IPS-18c (cell line): ENCODE data around the gene MTPN.

Experiments used
- H3K4me3 ChIP-seq: 2 replicates; pipeline ENCODE4 v1.7.0; 2013; ENCODE audit warnings: low read depth, mild to moderate bottlenecking, low read length, moderate library complexity; ENCODE audit not compliant: insufficient read depth
- H3K9me3 ChIP-seq: one replicate; pipeline ENCODE4 v1.6.1; 2013; ENCODE audit warnings: mild to moderate bottlenecking, low read length, moderate library complexity; ENCODE audit not compliant: control insufficient read depth, insufficient read depth

MTPN gene

DNA sequence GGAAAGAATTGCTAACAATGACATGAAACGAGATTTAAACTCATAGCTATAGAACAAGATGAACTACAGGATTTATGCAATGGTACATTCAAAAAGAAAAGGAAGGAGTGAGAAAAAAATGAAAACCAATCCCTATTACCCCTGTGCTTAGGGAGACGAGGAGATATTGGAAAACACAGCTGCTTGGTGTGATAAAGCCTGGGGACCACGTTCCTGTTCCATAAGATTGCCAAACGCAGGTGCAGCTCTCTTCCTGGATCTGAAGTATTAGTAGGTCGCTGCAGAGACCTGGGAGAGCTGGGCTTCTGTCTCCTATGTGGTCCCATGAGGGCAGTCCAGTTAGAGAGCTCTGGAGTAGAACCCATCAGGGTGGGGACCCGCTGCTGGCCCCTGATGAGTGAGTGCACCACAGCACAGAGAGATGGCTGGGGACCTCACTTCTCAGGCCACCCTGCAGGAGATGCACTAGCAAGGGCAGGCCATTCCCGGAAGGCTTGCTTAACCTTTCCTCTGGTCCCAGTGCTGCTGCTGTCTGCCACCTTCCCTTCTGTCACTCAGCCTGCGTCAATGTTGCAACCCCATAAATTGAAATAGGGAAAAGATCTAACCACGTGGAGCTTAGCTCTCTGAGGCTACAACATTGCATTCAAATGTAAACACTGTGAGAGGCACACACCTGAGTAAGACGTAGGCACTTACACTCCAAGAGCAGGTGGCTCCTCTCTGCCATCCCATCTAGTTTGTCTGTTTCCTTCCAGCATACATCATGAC, 57.9 kb downstream of the MTPN start:
- Histone ChIP-seq H3K4me3 (no peak overlapping the region), H3K9me3 (no peaks in the 10 kb centered on the region)

GRCh38 chr7:135918134-135918533, 59.0 kb downstream of the MTPN start:
- Histone ChIP-seq H3K9me3 (no peaks in the 10 kb centered on the region), H3K4me3 (no peak overlapping the region)

- H3K9me3 ChIP-seq, result no peaks in the 10 kb centered on the region
Measured at GRCh38 chr7:135917721-135918120, 59.4 kb downstream of the MTPN start.

GRCh38 chr7:135914346-135914745, 62.8 kb downstream of the MTPN start:
- Histone ChIP-seq H3K9me3 (no peaks in the 10 kb centered on the region), H3K4me3 (no peak overlapping the region)

More at GRCh38 chr7:135917721-135918120, 59.4 kb downstream of the MTPN start:
- no peak overlapping the region for H3K4me3 ChIP-seq

GRCh38 chr7:135913404-135913803, 63.8 kb downstream of the MTPN start:
- H3K9me3 ChIP-seq, result no peaks in the 10 kb centered on the region
- no peak overlapping the region for H3K4me3 ChIP-seq

DNA sequence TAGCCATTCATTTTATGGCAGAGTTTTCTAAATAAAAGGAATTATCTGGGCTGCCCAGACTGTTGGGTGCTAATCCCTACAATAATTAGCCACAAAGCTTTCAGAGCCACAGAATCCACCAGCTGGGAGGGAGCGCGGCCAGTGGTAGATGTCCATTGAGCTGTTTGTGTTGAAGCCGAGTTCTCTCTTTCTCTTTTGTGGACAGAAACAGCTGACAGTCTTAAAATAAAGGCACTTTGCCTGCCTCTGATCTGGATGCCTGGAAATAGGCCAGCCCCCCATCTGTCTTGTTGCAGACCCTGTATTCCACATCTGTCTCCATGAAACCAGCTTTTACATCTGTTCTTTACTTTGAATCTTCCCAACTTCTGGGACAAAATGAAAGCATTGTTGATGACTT, 66.1 kb downstream of the MTPN start:
- H3K9me3 ChIP-seq, result no peaks in the 10 kb centered on the region
- H3K4me3 ChIP-seq, result no peak overlapping the region

DNA sequence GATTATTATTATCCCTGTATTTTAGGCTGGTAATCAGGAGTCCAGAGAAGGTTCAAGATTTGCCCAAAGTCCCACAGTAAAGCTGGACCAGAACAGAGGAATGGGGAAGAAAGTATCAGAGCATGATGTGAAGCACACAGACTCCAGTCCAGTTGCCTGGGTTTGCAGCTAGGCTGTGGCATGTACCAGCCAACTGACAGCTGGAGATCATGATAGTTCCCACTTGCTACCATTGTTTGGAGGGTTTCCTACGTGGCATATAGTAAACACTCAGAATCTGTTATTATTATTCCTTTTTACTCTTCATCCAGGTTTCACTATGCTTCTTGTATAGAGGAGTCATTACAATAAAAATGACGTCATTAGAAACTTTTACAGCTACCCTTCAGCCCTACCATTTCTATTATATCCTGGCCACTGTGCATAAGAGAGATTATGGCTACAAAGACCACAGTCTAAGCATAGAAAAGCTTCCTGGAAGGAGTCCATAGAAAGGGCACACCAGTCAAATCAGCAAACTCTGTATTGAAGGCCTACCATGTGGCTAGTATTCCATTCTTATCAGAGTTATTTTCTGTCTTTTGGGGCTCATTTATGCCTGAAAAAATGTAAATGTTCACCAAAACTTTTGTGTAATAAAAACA, 66.6 kb downstream of the MTPN start:
- Histone ChIP-seq H3K9me3 (no peaks in the 10 kb centered on the region), H3K4me3 (no peak overlapping the region)

- H3K9me3 ChIP-seq, result no peaks in the 10 kb centered on the region
- H3K4me3 ChIP-seq, result no peak overlapping the region
Measured at GRCh38 chr7:135905858-135906257, 71.3 kb downstream of the MTPN start.

DNA sequence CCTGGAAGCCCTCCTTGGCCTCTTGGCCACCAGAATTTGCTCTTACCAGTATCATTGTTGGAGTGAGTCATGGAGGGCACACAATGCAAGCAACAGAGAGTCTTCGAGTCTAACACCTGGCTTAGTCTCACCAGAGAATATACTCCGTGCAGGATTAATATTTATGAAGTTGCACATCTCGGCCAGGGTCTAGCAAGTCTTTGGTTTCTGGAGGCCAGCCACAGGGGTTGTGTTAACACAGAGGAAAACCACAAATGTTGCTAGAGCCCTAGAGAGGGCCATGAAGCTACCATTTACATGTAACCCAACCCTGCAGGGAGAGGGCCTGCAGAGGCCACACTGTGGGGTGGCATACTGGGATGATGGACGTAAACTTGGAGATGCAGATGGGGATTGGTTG, 71.8 kb downstream of the MTPN start:
- Histone ChIP-seq H3K4me3 (no peak overlapping the region), H3K9me3 (no peaks in the 10 kb centered on the region)

DNA sequence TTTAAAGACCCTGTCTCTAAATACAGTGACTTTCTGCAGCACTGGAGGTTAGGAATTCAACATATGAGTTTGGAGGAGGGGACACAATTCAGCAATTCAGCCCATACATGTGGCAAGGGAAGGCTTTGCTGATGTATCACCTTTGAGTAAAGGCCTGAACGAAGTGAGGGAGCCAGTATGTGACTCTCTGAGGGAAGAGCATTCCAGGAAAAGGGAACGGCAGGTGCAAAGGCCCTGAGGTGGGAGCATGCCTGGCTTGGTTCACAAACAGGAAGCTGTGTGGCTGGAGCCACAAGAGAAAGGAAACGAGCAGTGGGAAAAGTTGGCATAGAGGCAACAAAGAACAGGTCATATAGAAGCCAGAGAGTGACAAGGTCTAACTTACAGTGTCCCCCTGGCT, 72.9 kb downstream of the MTPN start:
- H3K9me3 ChIP-seq, result no peaks in the 10 kb centered on the region
- no peak overlapping the region for H3K4me3 ChIP-seq

DNA sequence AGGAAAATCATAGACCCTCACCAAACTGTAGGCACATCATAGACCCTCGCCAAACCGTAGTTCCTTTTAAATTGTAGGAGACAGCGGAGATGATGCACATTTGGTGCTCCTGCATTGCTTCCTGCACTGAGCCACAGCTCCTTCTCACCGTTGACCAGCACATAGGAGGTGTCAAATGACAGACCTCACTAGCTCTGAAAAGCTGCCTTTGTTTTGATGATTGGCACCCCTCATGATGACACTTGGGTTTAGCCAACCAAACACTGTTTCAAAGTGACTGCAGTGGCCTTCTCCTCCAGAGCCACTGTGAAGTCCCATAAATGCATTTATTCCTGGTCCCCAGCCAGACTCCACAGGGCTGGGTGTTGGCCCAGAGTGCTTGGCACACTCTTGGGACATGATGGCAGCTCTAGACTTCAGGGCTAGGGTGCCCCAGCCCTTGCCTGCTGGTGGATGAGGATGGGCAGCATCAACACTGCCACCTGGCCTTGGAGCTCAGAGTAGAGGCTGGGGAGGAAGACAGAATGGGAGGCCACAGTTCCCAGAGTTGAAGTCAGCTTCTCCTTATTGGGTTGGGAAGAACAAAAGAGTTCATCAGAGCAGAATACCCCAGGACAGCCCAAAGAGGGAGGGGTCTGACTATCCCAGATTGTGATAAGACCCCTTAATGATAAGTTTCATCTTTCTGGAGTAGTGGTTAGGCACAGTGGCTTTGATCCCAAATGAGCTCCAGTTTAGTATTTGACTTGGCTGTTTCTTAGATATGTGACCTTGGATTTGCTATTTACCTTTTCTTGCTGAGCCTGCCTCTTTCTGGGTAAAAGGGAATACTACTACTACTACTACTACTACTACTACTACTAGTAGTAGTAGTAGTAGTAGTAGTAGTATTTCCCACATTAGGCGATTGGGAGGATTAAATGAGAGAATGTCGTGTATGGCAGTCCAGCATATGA, 75.3 kb downstream of the MTPN start:
- H3K4me3 ChIP-seq, result no peak overlapping the region
- H3K9me3 ChIP-seq, result no peaks in the 10 kb centered on the region

- no peaks in the 10 kb centered on the region for H3K9me3 ChIP-seq
- no peak overlapping the region for H3K4me3 ChIP-seq
Measured at GRCh38 chr7:135900065-135900546, 77.1 kb downstream of the MTPN start.

DNA sequence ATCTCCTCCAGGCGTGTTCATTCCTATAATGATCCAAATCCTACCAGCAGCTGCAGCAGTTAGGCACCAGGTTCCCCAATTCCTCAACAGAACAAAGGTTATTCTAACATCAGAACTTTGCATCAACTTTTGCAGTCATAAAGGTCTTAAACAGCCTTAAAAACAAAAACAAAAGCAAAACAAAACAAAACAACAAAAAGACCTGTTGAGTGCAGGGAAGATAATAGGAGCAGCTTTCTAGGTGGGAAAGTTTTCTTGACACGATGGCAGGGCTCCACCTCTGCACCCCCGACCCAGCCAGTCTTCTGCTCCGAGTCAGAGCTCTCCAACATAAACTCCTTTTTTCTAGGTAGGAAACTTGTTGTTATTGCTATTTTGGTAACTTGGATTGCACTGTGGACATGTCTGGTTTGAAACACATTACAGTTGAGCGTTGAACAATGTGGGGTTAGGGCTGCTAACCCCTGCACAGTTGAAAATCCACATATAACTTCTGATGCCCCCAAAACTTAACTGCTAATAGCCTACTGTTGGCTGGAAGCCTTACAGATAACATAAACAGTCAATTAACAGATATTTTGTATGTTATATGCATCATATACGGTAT, 77.6 kb downstream of the MTPN start:
- no peak overlapping the region for H3K4me3 ChIP-seq

GRCh38 chr7:135898226-135898625, 78.9 kb downstream of the MTPN start:
- no peak overlapping the region for H3K4me3 ChIP-seq

More for the DNA sequence above, 77.6 kb downstream of the MTPN start:
- H3K9me3 ChIP-seq, result no peaks in the 10 kb centered on the region

GRCh38 chr7:135894816-135895215, 82.3 kb downstream of the MTPN start:
- H3K9me3 ChIP-seq, result no peaks in the 10 kb centered on the region
- no peak overlapping the region for H3K4me3 ChIP-seq

More at GRCh38 chr7:135898226-135898625, 78.9 kb downstream of the MTPN start:
- H3K9me3 ChIP-seq, result no peaks in the 10 kb centered on the region

DNA sequence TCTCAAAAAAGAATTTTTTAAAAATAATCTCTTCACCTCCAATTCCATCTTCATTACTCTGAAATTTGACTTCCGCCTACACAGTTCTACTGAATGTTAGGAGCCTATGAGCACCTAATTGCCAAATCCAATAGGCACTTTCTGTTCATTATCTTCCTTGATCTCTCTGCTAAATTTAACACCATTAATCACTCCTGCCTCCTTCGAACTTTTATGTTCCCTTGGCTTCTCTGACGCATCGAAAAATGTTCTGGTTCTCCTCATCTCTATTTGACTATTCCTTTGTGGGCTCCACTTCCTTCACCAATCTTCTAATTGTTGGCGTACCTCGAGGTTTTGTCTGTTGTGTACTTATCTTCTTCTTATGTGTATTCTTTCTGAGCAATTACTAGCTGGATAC, 87.3 kb downstream of the MTPN start:
- H3K4me3 ChIP-seq, result no peak overlapping the region
- no peaks in the 10 kb centered on the region for H3K9me3 ChIP-seq

DNA sequence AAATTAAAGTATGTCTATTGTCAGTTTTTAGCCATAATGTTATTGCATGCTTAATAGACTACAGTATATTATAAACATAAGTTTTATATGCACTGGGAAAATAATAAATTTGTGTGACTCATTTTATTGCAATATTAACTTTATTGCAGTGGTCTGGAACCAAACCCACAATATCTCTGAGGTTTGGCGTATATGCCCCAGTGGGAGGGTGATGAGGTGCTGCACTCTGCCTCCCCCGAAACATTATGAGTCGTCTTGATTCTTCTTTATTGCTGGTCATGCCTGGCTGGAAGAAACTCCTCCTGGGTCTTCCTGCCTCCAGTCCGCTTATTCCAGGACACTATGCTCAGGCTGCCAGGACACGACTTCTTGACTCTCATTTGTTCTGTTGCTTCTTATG, 88.4 kb downstream of the MTPN start:
- Histone ChIP-seq H3K4me3 (no peak overlapping the region), H3K9me3 (no peaks in the 10 kb centered on the region)
